ENCODE measurements around the gene PPARG.

GRCh38 chr3:12396471-12396870, 107.6 kb downstream of the PPARG start:
- no peak for TF ChIP-seq CHD4 (IDR thresholded peaks at IDR 0.05; ENCODE audit: borderline replicate concordance, low read length)
- TF ChIP-seq GLMP (CRISPR knock-in tag; IDR thresholded peaks at IDR 0.05; ENCODE audit: borderline replicate concordance) = no peak
- TF ChIP-seq ZNF280B (CRISPR knock-in tag; IDR thresholded peaks at IDR 0.05; ENCODE audit: borderline replicate concordance) = no peak
- TF ChIP-seq ZNF296 (CRISPR knock-in tag; conservative IDR thresholded peaks at IDR 0.05) = no peak
- TF ChIP-seq POLR2A (IDR thresholded peaks at IDR 0.05; ENCODE audit: insufficient read depth in 1 of 2, low read depth in 2 of 2, low read length in 2 of 2) = no peak
- TF ChIP-seq PAXIP1 (CRISPR knock-in tag; conservative IDR thresholded peaks at IDR 0.05) = no peak
- no peak for TF ChIP-seq GZF1 (CRISPR knock-in tag; IDR thresholded peaks at IDR 0.05)
- no peak for TF ChIP-seq KDM3A (CRISPR knock-in tag; IDR thresholded peaks at IDR 0.05; ENCODE audit: low read depth)
- no peak for TF ChIP-seq CREBL2 (CRISPR knock-in tag; IDR thresholded peaks at IDR 0.05; ENCODE audit: borderline replicate concordance)
- no peak for TF ChIP-seq ATF3 (CRISPR knock-in tag; IDR thresholded peaks at IDR 0.05)
- no peak for TF ChIP-seq NFKB2 (CRISPR knock-in tag; IDR thresholded peaks at IDR 0.05; ENCODE audit: borderline replicate concordance)
- no peak for TF ChIP-seq ZNF678 (CRISPR knock-in tag; IDR thresholded peaks at IDR 0.05)

Measured in HepG2 (cell line).